Panc1 (cell line): ENCODE results near the gene FAM229A. TPM values are rescaled to one million over a fixed set of nuclear protein-coding genes. Genes with fewer than 3 reads are reported as not detected.
"Not testable (repeated sequence)": the region's sequence is repeated elsewhere in the genome, so short reads cannot be mapped to it uniquely, and the experiment has no call there.

Experiments used
- ATAC-seq: fragments of 200-7000 bp; cut with Tn5 transposase; 2 replicates; pipeline ENCODE4 v1.9.1; 2020; ENCODE audit warnings: mild to moderate bottlenecking, moderate library complexity
- BruUV-seq: library from RNA; stranded (reverse); fragments of 400-500 nt; replicated peaks from 2 replicates; lab custom pipeline; 2021; lab: Mats Ljungman, UMichigan
- CTCF ChIA-PET: fragments of 300-600 bp; sonication (Branson Sonifier 250); formaldehyde crosslinking; loops from one replicate; lab custom pipeline; 2022; ENCODE audit warnings: antibody characterized with exemption; lab: Charles Lee
- POLR2A ChIA-PET: fragments of 300-600 bp; sonication (Branson Sonifier 250); formaldehyde crosslinking; loops from one replicate; lab custom pipeline; 2022; ENCODE audit warnings: antibody characterized with exemption; lab: Charles Lee
- DNase-seq: peaks from one replicate; pipeline ENCODE4 v3.0.0-alpha.2; 2010; ENCODE audit warnings: low read depth, low spot score
- H3K27ac ChIP-seq: 2 replicates; pipeline ENCODE4 v1.5.1; 2011; ENCODE audit warnings: mild to moderate bottlenecking, low read length, inconsistent platforms
- H3K27me3 ChIP-seq: fragments of 200-500 bp; sonication (Bioruptor generic); 2 replicates; pipeline ENCODE4 v1.6.0; 2014; ENCODE audit warnings: low read length, inconsistent platforms; ENCODE audit not compliant: control insufficient read depth, insufficient read depth
- H3K36me3 ChIP-seq: fragments of 200-500 bp; sonication (Bioruptor generic); 2 replicates; pipeline ENCODE4 v1.5.1; 2014; ENCODE audit warnings: inconsistent platforms, mild to moderate bottlenecking, low read length, moderate library complexity; ENCODE audit not compliant: control insufficient read depth, insufficient read depth
- H3K4me1 ChIP-seq: 2 replicates; pipeline ENCODE4 v1.5.1; 2011; ENCODE audit warnings: inconsistent platforms, mild to moderate bottlenecking, low read length, moderate library complexity; ENCODE audit not compliant: control insufficient read depth, insufficient read depth
- H3K4me3 ChIP-seq, 2 experiments: 2 replicates each; pipeline ENCODE4 v1.5.1; 2011 to 2012; ENCODE audit warnings: low read depth in 2 of 2, low read length in 2 of 2, mild to moderate bottlenecking in 2 of 2, inconsistent platforms in 1 of 2, moderate library complexity in 1 of 2
- H3K9me3 ChIP-seq: fragments of 200-500 bp; sonication (Bioruptor generic); 2 replicates; pipeline ENCODE4 v1.5.1; 2014; ENCODE audit warnings: low read depth, mild to moderate bottlenecking, inconsistent platforms, low read length, moderate library complexity; ENCODE audit not compliant: control insufficient read depth, insufficient read depth
- POLR2AphosphoS5 ChIP-seq: IDR thresholded peaks from 2 replicates; pipeline ENCODE4 v1.6.1; 2012; ENCODE audit warnings: mild to moderate bottlenecking, low read depth, low read length, moderate library complexity
- REST ChIP-seq, 2 experiments: IDR thresholded peaks; 2 replicates each; pipeline ENCODE4 v1.6.1; 2011 to 2012; ENCODE audit warnings: low read depth in 2 of 2, control low read depth in 1 of 2, low read length in 1 of 2, mild to moderate bottlenecking in 1 of 2, moderate library complexity in 1 of 2; ENCODE audit not compliant: insufficient read depth in 1 of 2
- SIN3A ChIP-seq: IDR thresholded peaks from 2 replicates; pipeline ENCODE4 v1.6.1; 2012; ENCODE audit warnings: low read depth, mild to moderate bottlenecking, low read length, moderate library complexity, borderline replicate concordance; ENCODE audit not compliant: insufficient read depth
- TCF7L2 ChIP-seq: IDR thresholded peaks from 2 replicates; pipeline ENCODE4 v1.6.1; 2011; ENCODE audit warnings: mild to moderate bottlenecking, low read depth, low read length, inconsistent platforms
- in situ Hi-C: cut with HindIII; loops from 2 replicates; pipeline ENCODE4 v1.10.0; 2016; ENCODE audit warnings: low sequenced_read_pairs, low pct_unique_long_range_greater_than_20kb
- intact Hi-C: fragments of 100-400 bp; cut with micrococcal nuclease; formaldehyde crosslinking; loops from one replicate; pipeline ENCODE4 v1.10.0; 2022; ENCODE audit not compliant: unreplicated experiment
- total RNA-seq: library from RNA; stranded (reverse); gene quantifications from one replicate; pipeline ENCODE4 v1.2.1, GENCODE V29; 2021; ENCODE audit not compliant: unreplicated experiment
- TF ChIP-seq, protein P1 (sequence below): fragments of 450-650 bp; IDR thresholded peaks from 2 replicates; pipeline ENCODE4 v1.5.1; 2017; ENCODE audit warnings: mild to moderate bottlenecking

The FAM229A gene
- total RNA-seq, 1 experiment from 2014 or later = 6.7 TPM

DNA sequence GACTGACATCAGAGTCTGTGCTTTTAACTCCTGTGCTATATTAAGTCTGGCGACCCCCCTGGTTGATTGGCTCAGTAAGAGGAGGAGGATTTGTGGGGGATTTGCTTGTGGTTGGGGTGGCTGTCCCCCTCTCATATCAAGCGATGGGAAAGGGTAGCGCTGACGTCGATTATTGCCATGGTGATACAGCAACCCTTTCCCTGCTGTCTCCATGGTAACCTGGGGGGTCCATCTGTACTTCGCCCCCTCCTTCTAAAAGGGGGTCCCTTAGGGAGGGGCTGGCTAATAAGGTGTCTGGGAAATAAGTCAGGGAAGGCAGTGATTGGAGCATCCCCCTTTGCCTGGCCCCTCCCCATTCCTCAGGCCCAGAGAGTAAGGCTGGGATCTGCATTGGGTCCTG lies 4.7 kb downstream of the FAM229A start:
- Histone ChIP-seq H3K4me3 (no peak overlapping the region), H3K4me1 (peaks cover 3% of the 10 kb centered on the region; the same call in 1 of the 2 replicates), H3K36me3 (no peaks in the 10 kb centered on the region), H3K27me3 (no peaks in the 10 kb centered on the region), H3K9me3 (no peaks in the 10 kb centered on the region), H3K27ac (no peak overlapping the region)
- intact Hi-C loops = no loop called here
- no TSS peak for BruUV-seq
- in situ Hi-C loops = no loop called here
- POLR2A ChIA-PET = no interaction called here
- no peak for ATAC-seq
- DNase-seq = no peak
- CTCF ChIA-PET = interaction anchor here (0.5 kb wide), 1 partner anchor 22 kb away, joined by 7 read pairs; no protein-coding TSS in a partner anchor
- TF ChIP-seq REST (IDR thresholded peaks at IDR 0.05; ENCODE audit: insufficient read depth in 1 of 2, low read depth in 2 of 2, low read length in 1 of 2) (no peak), SIN3A (no peak), POLR2AphosphoS5 (no peak), TCF7L2 (no peak)
- TF ChIP-seq, protein P1, sequence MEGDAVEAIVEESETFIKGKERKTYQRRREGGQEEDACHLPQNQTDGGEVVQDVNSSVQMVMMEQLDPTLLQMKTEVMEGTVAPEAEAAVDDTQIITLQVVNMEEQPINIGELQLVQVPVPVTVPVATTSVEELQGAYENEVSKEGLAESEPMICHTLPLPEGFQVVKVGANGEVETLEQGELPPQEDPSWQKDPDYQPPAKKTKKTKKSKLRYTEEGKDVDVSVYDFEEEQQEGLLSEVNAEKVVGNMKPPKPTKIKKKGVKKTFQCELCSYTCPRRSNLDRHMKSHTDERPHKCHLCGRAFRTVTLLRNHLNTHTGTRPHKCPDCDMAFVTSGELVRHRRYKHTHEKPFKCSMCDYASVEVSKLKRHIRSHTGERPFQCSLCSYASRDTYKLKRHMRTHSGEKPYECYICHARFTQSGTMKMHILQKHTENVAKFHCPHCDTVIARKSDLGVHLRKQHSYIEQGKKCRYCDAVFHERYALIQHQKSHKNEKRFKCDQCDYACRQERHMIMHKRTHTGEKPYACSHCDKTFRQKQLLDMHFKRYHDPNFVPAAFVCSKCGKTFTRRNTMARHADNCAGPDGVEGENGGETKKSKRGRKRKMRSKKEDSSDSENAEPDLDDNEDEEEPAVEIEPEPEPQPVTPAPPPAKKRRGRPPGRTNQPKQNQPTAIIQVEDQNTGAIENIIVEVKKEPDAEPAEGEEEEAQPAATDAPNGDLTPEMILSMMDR = no peak

- H3K4me1 ChIP-seq = peaks cover 6% of the 10 kb centered on the region; the same call in 1 of the 2 replicates
- in situ Hi-C loops = no loop called here
- H3K9me3 ChIP-seq = no peaks in the 10 kb centered on the region
- H3K36me3 ChIP-seq = no peaks in the 10 kb centered on the region
- H3K27ac ChIP-seq = no peak overlapping the region
- DNase-seq (no peak), ATAC-seq (no peak)
- TF ChIP-seq, protein P1 = no peak
- no peak for TF ChIP-seq SIN3A
- no peak for TF ChIP-seq POLR2AphosphoS5
- no peak for TF ChIP-seq REST (IDR thresholded peaks at IDR 0.05; ENCODE audit: insufficient read depth in 1 of 2, low read depth in 2 of 2, low read length in 1 of 2)
- no peak for TF ChIP-seq TCF7L2
- CTCF ChIA-PET = no interaction called here
- no peak overlapping the region for H3K4me3 ChIP-seq
- no TSS peak for BruUV-seq
- POLR2A ChIA-PET = no interaction called here
- H3K27me3 ChIP-seq = no peaks in the 10 kb centered on the region
- intact Hi-C loops = no loop called here
Observed at GRCh38 chr1:32356478-32356877, 5.8 kb downstream of the FAM229A start.

GRCh38 chr1:32355778-32356177 lies 6.5 kb downstream of the FAM229A start:
- H3K9me3 ChIP-seq, H3K4me1 ChIP-seq, H3K36me3 ChIP-seq, ATAC-seq, H3K4me3 ChIP-seq, H3K27ac ChIP-seq, H3K27me3 ChIP-seq, in situ Hi-C loops, DNase-seq, BruUV-seq, POLR2A ChIA-PET, CTCF ChIA-PET, intact Hi-C loops: not testable (repeated sequence)
